GM20000 (cell line): Measurements from ENCODE around the gene SFRP4.
A peak's percentile ranks its signal among the peaks of the same experiment; 100 is the strongest.

Experiments
- DNase-seq: peaks from one replicate; pipeline ENCODE4 v3.0.0; 2012; ENCODE audit warnings: low spot score
- CTCF ChIP-seq: IDR thresholded peaks from 2 replicates; pipeline ENCODE4 v1.5.1; 2012; ENCODE audit warnings: mild to moderate bottlenecking, control low read depth; ENCODE audit errors: extremely low read depth, missing control alignments

Gene SFRP4

GRCh38 chr7:37923996-37924395, 7.4 kb upstream of the SFRP4 start:
- TF ChIP-seq CTCF = no peak
- no peak for DNase-seq

- no peak for DNase-seq
- no peak for TF ChIP-seq CTCF
These were observed 5.3 kb upstream of the SFRP4 start for GRCh38 chr7:37921876-37922275.

- DNase-seq = peak; percentile 55
- peak; percentile 19 for TF ChIP-seq CTCF
These were observed 4.5 kb upstream of the SFRP4 start for GRCh38 chr7:37920849-37921805.

- DNase-seq = peak; percentile 46
- TF ChIP-seq CTCF = no peak
These were observed 3.8 kb upstream of the SFRP4 start, which contains the start of gene EPDR1 for GRCh38 chr7:37920305-37920848. Gene EPDR1, plus strand, starts transcription at chr7:37920640. Its CDS starts 300 bp downstream, at chr7:37920940.

GRCh38 chr7:37918526-37918925, 1.9 kb upstream of the SFRP4 start:
- no peak for DNase-seq
- TF ChIP-seq CTCF = no peak

- no peak for TF ChIP-seq CTCF
- no peak for DNase-seq
These were observed 472 bp downstream of the SFRP4 start for GRCh38 chr7:37916017-37916672.

- no peak for TF ChIP-seq CTCF
- no peak for DNase-seq
These were observed 1.2 kb downstream of the SFRP4 start for GRCh38 chr7:37915438-37915837.
